Neuronal stem cell (in vitro differentiated cells): Measurements from ENCODE around the gene PA2G4.

ENCODE experiments used
- DNase-seq: peaks from one replicate; pipeline ENCODE4 v3.0.0-alpha.2; 2013; ENCODE audit warnings: low spot score
- H2AFZ ChIP-seq: one replicate; pipeline ENCODE4 v1.6.1; 2013; ENCODE audit warnings: mild to moderate bottlenecking, low read length, inconsistent platforms
- H2AK5ac ChIP-seq: 2 replicates; pipeline ENCODE4 v1.6.1; 2013; ENCODE audit warnings: low read depth, mild to moderate bottlenecking, inconsistent platforms, low read length, moderate library complexity, mixed read lengths
- H2BK120ac ChIP-seq: 2 replicates; pipeline ENCODE4 v1.6.1; 2013; ENCODE audit warnings: low read depth, mild to moderate bottlenecking, inconsistent platforms, low read length, moderate library complexity, mixed read lengths
- H2BK12ac ChIP-seq: one replicate; pipeline ENCODE4 v1.6.1; 2013; ENCODE audit warnings: low read length, inconsistent platforms
- H2BK15ac ChIP-seq: 2 replicates; pipeline ENCODE4 v1.6.1; 2013; ENCODE audit warnings: mild to moderate bottlenecking, low read length, inconsistent platforms, mixed read lengths
- H2BK5ac ChIP-seq: one replicate; pipeline ENCODE4 v1.6.1; 2013; ENCODE audit warnings: inconsistent platforms, mild to moderate bottlenecking, low read length, moderate library complexity
- H3K14ac ChIP-seq: one replicate; pipeline ENCODE4 v1.6.1; 2013; ENCODE audit warnings: low read length, inconsistent platforms
- H3K18ac ChIP-seq: 2 replicates; pipeline ENCODE4 v1.6.1; 2013; ENCODE audit warnings: low read length, inconsistent platforms
- H3K23ac ChIP-seq: 2 replicates; pipeline ENCODE4 v1.6.1; 2013; ENCODE audit warnings: low read depth, mild to moderate bottlenecking, mixed read lengths, low read length, inconsistent platforms; ENCODE audit not compliant: poor library complexity
- H3K27ac ChIP-seq: replicated peaks from 3 replicates; pipeline ENCODE4 v1.5.1; 2013; ENCODE audit warnings: low read length, inconsistent platforms
- H3K27me3 ChIP-seq, 3 experiments: 2 replicates each; pipeline ENCODE4 v1.6.1; 2013; ENCODE audit warnings: low read length in 3 of 3, mild to moderate bottlenecking in 2 of 3, inconsistent platforms in 1 of 3, low read depth in 1 of 3, mixed read lengths in 1 of 3, moderate library complexity in 1 of 3; ENCODE audit not compliant: control insufficient read depth in 3 of 3, insufficient read depth in 3 of 3
- H3K36me3 ChIP-seq, 2 donors: replicated peaks in 1 of 2; 2 replicates each; pipeline ENCODE4 v1.6.1; 2013; ENCODE audit warnings: low read length in 2 of 2; ENCODE audit not compliant: control insufficient read depth in 2 of 2, insufficient read depth in 2 of 2
- H3K4ac ChIP-seq: 2 replicates; pipeline ENCODE4 v1.6.1; 2013; ENCODE audit warnings: inconsistent platforms, mild to moderate bottlenecking, low read length, moderate library complexity
- H3K4me1 ChIP-seq, 2 donors: 1 replicate in 1 of 2; 2 replicates in 1 of 2; pipeline ENCODE4 v1.6.1; 2013; ENCODE audit warnings: low read length in 2 of 2, low read depth in 1 of 2; ENCODE audit not compliant: control insufficient read depth in 2 of 2, insufficient read depth in 1 of 2
- H3K4me2 ChIP-seq: one replicate; pipeline ENCODE4 v1.6.1; 2013; ENCODE audit warnings: mild to moderate bottlenecking, low read length, inconsistent platforms; ENCODE audit not compliant: insufficient read depth, poor library complexity, severe bottlenecking
- H3K4me3 ChIP-seq, 2 donors: 2 replicates each; pipeline ENCODE4 v1.5.1; 2013; ENCODE audit warnings: low read length in 2 of 2, mild to moderate bottlenecking in 2 of 2, inconsistent platforms in 1 of 2, moderate library complexity in 1 of 2
- H3K79me1 ChIP-seq: one replicate; pipeline ENCODE4 v1.6.1; 2013; ENCODE audit warnings: low read depth, mild to moderate bottlenecking, inconsistent platforms, low read length, moderate library complexity
- H3K9ac ChIP-seq: one replicate; pipeline ENCODE4 v1.6.1; 2013; ENCODE audit warnings: mild to moderate bottlenecking, low read depth, low read length, inconsistent platforms; ENCODE audit not compliant: poor library complexity
- H3K9me3 ChIP-seq, 2 donors: replicated peaks in 1 of 2; 2 replicates each; pipeline versions ENCODE3 to v1.6.1; 2013; ENCODE audit warnings: low read length in 2 of 2, mild to moderate bottlenecking in 2 of 2, inconsistent platforms in 1 of 2, low read depth in 1 of 2, mixed read lengths in 1 of 2, moderate library complexity in 1 of 2; ENCODE audit not compliant: control insufficient read depth in 2 of 2, insufficient read depth in 1 of 2
- H4K8ac ChIP-seq: one replicate; pipeline ENCODE4 v1.6.1; 2013; ENCODE audit warnings: low read depth, mild to moderate bottlenecking, inconsistent platforms, low read length, moderate library complexity
- H4K91ac ChIP-seq: one replicate; pipeline ENCODE4 v1.6.1; 2013; ENCODE audit warnings: low read length, low read depth, mild to moderate bottlenecking, inconsistent platforms; ENCODE audit not compliant: poor library complexity
- WGBS, 2 donors: extraction: QIAGEN DNeasy Blood & Tissue Kit; methylation state at CpG; one replicate each; pipeline ENCODE4 v1.1.7; 2013; ENCODE audit warnings: missing lambda C conversion rate in 2 of 2, mixed read lengths in 1 of 2; ENCODE audit not compliant: insufficient read length in 2 of 2, insufficient replicate concordance in 1 of 2; ENCODE audit errors: extremely low coverage in 2 of 2; 5-methylcytosine and 5-hydroxymethylcytosine counted together

PA2G4 gene

DNA sequence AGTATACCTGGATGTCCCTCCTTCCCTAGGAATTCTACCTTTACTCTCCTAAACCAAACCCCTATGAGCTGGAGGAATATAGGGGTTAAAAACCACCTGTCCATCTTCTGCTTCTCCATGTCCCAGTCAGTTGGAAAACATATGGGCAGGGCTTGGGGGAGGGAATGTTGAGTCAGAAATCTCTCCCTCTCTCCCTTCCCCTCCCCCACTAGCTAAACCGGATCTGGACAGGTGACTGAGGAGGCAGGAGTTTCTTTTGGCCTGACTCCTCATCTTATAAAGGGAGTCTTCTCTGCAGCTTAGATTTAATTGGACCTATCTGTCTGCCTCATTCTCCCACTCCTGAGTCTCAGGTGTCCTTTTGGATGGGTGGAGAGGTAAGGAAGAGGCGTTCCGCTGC lies 18.3 kb upstream of the PA2G4 start:
- H3K4me2 ChIP-seq, result no peak overlapping the region
- H3K27me3 ChIP-seq, result peaks cover 0 to 34% (median 2%) of the 10 kb centered on the region in 3 experiments
- no peak overlapping the region for H2BK12ac ChIP-seq
- H3K4me1 ChIP-seq, result peaks cover 4 to 5% of the 10 kb centered on the region in 2 donors
- no peaks in the 10 kb centered on the region for H3K9me3 ChIP-seq
- H3K27ac ChIP-seq, result no peak overlapping the region
- H3K4ac ChIP-seq, result no peak overlapping the region
- H4K91ac ChIP-seq, result no peak overlapping the region
- H3K23ac ChIP-seq, result no peak overlapping the region
- no peak overlapping the region for H4K8ac ChIP-seq
- no peak overlapping the region for H2AK5ac ChIP-seq
- no peak overlapping the region for H2AFZ ChIP-seq
- H3K9ac ChIP-seq, result no peak overlapping the region
- H2BK5ac ChIP-seq, result no peak overlapping the region
- H2BK120ac ChIP-seq, result no peak overlapping the region
- no peak overlapping the region for H2BK15ac ChIP-seq
- WGBS, 2 donors, result no CpG with 5 or more reads among the region's 3 CpGs
- H3K14ac ChIP-seq, result no peak overlapping the region
- no peak overlapping the region for H3K18ac ChIP-seq
- H3K79me1 ChIP-seq, result no peaks in the 10 kb centered on the region
- DNase-seq, result no peak
- H3K4me3 ChIP-seq, result no peak overlapping the region
- no peaks in the 10 kb centered on the region for H3K36me3 ChIP-seq

DNA sequence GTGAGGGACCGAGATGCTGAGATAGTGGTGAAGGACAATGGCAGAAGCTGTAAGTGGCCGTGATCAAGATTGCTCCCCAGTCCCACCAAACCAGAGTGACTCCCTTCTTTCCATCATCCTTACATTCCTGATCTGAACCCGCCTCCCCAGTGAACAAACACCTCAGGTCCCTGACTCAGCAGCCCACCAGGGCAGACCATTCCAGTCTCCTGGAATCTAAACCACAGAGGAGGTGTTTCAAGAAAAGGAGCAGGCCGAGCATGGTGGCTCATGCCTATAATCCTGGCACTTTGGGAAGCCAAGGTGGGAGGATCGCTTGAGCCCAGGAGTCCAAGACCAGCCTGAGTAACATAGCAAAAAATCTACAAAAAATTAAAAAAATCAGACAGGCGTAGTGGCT lies 17.8 kb upstream of the PA2G4 start:
- no peak overlapping the region for H3K23ac ChIP-seq
- no peak overlapping the region for H3K4ac ChIP-seq
- WGBS, 2 donors, result no CpG with 5 or more reads among the region's 6 CpGs
- no peak overlapping the region for H3K9ac ChIP-seq
- H2BK15ac ChIP-seq, result no peak overlapping the region
- H2AK5ac ChIP-seq, result no peak overlapping the region
- H2BK5ac ChIP-seq, result no peak overlapping the region
- no peak overlapping the region for H3K14ac ChIP-seq
- peaks cover 0 to 2% of the 10 kb centered on the region in 2 donors for H3K4me1 ChIP-seq
- H3K4me3 ChIP-seq, result no peak overlapping the region
- no peak overlapping the region for H3K27ac ChIP-seq
- H3K79me1 ChIP-seq, result no peaks in the 10 kb centered on the region
- DNase-seq, result no peak
- H3K18ac ChIP-seq, result no peak overlapping the region
- H3K36me3 ChIP-seq, result no peaks in the 10 kb centered on the region
- no peaks in the 10 kb centered on the region for H3K9me3 ChIP-seq
- no peak overlapping the region for H2AFZ ChIP-seq
- no peak overlapping the region for H4K91ac ChIP-seq
- no peak overlapping the region for H2BK120ac ChIP-seq
- no peak overlapping the region for H3K4me2 ChIP-seq
- peaks cover 0 to 29% (median 0%) of the 10 kb centered on the region in 3 experiments for H3K27me3 ChIP-seq
- H4K8ac ChIP-seq, result no peak overlapping the region
- no peak overlapping the region for H2BK12ac ChIP-seq

DNA sequence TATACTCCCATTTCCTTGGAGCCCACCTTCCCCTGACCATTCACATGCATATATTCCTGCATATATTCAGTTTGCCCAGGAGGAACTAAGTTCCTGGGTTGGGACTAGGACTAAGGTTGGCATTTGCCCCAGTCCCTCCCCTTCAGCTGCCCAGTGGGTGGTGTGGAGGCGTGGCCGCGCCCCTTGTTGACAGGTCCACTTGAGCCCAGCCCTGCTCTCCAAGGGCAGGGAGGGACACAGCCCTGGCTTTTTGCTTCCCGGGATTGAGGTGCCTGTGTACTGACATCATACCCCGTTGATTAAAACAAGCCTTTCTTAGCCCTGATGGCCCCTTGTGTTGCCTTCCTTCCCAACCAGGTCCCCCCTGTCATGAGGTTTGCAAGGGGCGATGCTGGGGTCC lies 17.1 kb upstream of the PA2G4 start:
- Histone ChIP-seq H2BK15ac (no peak overlapping the region), H3K9ac (no peak overlapping the region), H2BK5ac (no peak overlapping the region), H3K79me1 (no peaks in the 10 kb centered on the region), H3K27ac (no peak overlapping the region), H2BK12ac (no peak overlapping the region), H3K23ac (no peak overlapping the region), H2AK5ac (no peak overlapping the region), H2AFZ (no peak overlapping the region), H3K4me3 (no peak overlapping the region), H3K18ac (no peak overlapping the region), H4K91ac (no peak overlapping the region), H2BK120ac (no peak overlapping the region), H3K9me3 (no peaks in the 10 kb centered on the region), H3K27me3 (peaks cover 0 to 23% (median 0%) of the 10 kb centered on the region in 3 experiments), H3K4me2 (no peak overlapping the region), H3K4me1 (no peaks in the 10 kb centered on the region), H3K4ac (no peak overlapping the region), H3K36me3 (no peaks in the 10 kb centered on the region), H4K8ac (no peak overlapping the region), H3K14ac (no peak overlapping the region)
- WGBS, 2 donors, result no CpG with 5 or more reads among the region's 6 CpGs
- DNase-seq, result no peak

DNA sequence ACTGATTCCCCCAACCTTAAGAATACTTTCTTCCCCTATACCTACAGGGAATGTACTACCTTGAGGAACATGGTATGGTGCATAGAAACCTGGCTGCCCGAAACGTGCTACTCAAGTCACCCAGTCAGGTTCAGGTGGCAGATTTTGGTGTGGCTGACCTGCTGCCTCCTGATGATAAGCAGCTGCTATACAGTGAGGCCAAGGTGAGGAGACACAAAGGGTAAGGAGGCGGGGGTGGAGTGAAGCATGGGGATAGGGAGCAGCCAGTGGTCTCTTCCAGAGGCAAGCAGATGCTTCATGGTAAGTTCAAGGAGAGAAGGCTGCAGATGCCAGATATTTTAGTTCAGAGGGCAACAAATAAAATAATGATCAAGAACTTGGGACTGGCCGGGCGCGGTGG lies 6.6 kb upstream of the PA2G4 start:
- H2AK5ac ChIP-seq, result no peak overlapping the region
- H4K8ac ChIP-seq, result no peak overlapping the region
- no peaks in the 10 kb centered on the region for H3K4me1 ChIP-seq
- peaks cover 0 to under 1% of the 10 kb centered on the region in 2 donors for H3K9me3 ChIP-seq
- no CpG with 5 or more reads among the region's 6 CpGs for WGBS, 2 donors
- no peak overlapping the region for H3K9ac ChIP-seq
- H2BK12ac ChIP-seq, result no peak overlapping the region
- H2BK15ac ChIP-seq, result no peak overlapping the region
- H3K36me3 ChIP-seq, result no peaks in the 10 kb centered on the region
- no peak overlapping the region for H3K18ac ChIP-seq
- no peak overlapping the region for H3K27ac ChIP-seq
- no peak overlapping the region for H3K4ac ChIP-seq
- no peak overlapping the region for H2BK5ac ChIP-seq
- H3K27me3 ChIP-seq, result peaks cover 0 to 18% (median 0%) of the 10 kb centered on the region in 3 experiments
- H3K4me3 ChIP-seq, result peak overlapping the region in 1 of 2 donors; percentile 34
- H2BK120ac ChIP-seq, result no peak overlapping the region
- H2AFZ ChIP-seq, result no peak overlapping the region
- H3K79me1 ChIP-seq, result no peaks in the 10 kb centered on the region
- H3K23ac ChIP-seq, result no peak overlapping the region
- H4K91ac ChIP-seq, result no peak overlapping the region
- H3K4me2 ChIP-seq, result no peak overlapping the region
- DNase-seq, result no peak
- H3K14ac ChIP-seq, result no peak overlapping the region
